GM10266 (cell line): Measurements from ENCODE around the gene RAB40C.

Source experiments
- DNase-seq: peaks from one replicate; pipeline ENCODE4 v3.0.0; 2012; ENCODE audit errors: extremely low spot score
- TF ChIP-seq, protein P1 (sequence below): IDR thresholded peaks from 2 replicates; pipeline ENCODE4 v1.5.1; 2012; ENCODE audit warnings: mild to moderate bottlenecking, low read depth; ENCODE audit not compliant: control insufficient read depth, insufficient read depth; ENCODE audit errors: missing control alignments

RAB40C gene

DNA sequence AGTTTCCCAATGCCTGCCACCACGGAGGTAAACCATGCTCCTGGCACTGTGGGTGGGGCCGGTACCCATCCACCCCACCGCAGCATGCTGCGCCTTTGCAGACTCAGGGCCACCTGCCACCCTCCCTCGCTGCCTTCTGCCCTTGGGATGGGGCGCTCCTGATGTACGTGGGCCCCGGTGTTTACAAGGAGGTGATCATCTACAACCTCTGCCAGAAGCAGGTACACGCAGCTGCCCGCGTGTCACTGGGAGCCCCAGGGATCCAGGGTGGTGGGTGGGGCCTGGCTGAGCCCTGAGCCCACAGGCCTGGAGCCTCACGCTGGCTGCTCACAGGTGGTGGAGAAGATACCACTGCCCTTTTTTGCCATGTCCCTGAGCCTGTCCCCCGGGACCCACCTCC lies 76.7 kb downstream of the RAB40C start:
- TF ChIP-seq, protein P1, sequence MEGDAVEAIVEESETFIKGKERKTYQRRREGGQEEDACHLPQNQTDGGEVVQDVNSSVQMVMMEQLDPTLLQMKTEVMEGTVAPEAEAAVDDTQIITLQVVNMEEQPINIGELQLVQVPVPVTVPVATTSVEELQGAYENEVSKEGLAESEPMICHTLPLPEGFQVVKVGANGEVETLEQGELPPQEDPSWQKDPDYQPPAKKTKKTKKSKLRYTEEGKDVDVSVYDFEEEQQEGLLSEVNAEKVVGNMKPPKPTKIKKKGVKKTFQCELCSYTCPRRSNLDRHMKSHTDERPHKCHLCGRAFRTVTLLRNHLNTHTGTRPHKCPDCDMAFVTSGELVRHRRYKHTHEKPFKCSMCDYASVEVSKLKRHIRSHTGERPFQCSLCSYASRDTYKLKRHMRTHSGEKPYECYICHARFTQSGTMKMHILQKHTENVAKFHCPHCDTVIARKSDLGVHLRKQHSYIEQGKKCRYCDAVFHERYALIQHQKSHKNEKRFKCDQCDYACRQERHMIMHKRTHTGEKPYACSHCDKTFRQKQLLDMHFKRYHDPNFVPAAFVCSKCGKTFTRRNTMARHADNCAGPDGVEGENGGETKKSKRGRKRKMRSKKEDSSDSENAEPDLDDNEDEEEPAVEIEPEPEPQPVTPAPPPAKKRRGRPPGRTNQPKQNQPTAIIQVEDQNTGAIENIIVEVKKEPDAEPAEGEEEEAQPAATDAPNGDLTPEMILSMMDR, result no peak
- no peak for DNase-seq

DNA sequence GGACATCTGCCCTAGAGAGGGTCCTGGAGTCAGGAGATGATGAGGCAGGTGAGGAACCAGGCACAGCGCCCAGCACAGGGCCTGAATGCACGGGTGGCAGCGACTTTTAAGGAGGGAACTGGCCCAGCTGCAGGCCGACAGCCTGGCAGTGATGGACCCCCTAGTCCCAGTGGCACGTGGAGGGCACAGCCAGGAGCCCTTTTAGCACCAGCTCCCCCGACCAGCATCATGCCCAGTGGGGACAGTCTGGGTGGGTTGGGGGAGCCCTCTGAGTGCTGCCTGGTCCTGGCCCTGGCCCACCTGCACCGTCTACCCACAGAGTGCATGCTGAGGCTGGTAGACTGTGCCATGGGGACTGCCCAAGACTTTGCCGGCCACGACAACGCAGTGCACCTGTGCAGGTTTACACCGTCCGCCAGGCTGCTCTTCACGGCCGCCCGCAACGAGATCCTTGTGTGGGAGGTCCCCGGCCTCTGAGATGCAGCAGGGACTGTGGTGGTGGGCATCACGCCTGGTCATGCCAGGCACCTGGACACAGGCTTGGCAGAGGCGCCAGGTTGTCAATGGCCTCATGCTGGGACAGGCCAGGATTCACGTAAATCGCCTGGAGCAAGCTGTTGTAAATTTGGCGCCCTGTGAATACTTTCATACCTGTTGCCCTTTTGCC lies 77.4 kb downstream of the RAB40C start:
- TF ChIP-seq, protein P1, result no peak

DNA sequence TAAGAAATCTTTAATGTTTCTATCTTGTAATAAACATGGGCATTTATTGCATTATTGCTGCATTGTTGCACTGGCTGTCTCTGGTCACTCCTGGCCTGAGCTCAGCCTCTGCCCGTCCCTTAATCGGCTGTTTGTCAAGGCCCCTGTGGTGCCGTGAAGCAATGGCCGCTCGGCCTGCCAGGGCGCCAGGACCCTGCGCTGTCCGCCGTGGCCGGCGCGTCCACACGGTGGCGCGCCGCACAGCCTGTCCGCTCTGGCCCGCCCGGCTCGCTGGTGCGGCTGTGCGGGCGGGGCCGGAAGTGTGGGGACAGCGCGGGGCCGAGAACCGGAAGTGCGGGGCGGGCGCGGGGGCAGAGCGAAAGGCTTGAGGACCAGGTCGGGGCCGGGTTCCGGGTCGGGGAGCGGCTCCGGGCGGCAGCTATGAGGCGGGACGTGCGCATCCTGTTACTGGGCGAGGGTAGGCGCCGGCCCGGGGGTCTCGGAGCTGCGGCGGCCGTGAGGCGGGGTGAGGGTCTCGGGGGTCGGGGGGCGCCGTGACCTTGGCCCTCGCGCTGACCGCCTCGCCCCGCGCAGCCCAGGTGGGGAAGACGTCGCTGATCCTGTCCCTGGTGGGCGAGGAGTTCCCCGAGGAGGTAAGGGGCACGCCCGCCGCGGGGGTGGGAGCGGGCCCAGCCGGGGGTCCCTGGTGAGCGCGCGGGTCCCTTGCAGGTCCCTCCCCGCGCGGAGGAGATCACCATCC lies 78.1 kb downstream of the RAB40C start, which contains the start of gene RHOT2:
RHOT2 (plus strand) TSS at position 353 of the 739 bp plus-strand sequence; CDS start at position 421, 68 bp downstream.
- TF ChIP-seq, protein P1, result peak; percentile 100
- DNase-seq, result peak; percentile 96

More for the DNA sequence above, 77.4 kb downstream of the RAB40C start:
- DNase-seq, result no peak

DNA sequence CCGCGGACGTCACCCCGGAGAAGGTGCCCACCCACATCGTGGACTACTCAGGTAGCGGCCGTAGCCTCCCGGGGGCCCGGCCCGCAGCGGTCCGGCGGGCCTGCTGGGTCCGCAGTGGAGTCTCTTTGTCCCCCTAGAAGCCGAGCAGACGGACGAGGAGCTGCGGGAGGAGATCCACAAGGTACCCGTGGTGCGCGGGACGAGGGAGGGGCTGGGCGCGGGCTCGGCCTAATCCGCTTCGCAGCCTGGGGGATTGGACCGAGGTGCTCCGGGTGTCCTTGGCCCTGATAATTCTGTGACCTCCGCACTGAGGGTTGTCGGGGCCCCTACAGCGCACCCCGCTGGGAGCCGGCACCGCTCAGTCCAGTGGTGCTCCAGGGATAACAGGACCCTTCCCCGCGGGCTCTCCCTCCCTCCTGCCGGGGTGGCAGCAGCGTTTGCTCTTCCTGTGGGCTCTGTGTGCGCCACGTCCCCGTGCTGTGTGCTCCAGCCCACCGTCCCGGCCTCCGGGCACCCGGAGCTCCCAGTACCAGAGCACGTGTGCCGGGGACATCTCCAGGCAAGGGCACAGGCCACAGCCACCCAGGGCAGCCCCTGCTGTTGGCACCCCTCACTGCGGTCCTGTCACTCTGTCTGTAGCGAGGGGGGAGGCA lies 78.8 kb downstream of the RAB40C start:
- DNase-seq, result no peak

DNA sequence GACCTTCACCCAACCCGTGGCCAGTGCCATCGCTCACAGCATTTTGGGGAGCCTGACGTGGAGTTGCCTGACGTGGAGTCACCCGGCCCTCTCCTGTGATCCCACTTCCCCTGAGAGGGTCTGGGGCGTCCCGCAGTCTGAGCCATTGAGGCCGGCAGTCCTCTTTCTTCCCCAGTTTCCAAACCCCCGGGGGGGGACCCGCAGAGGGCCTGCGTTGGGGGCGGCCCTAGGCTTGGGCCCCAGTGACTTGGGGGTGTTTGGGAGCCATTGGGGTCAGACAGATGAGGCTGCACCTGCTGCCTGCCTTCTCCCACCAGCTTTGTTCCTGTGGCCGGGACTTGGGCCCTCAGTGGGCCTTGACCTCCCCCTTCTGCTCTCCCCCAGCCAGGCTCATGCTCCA lies 79.8 kb downstream of the RAB40C start:
- no peak for DNase-seq
- TF ChIP-seq, protein P1, result no peak

More for the DNA sequence above, 78.8 kb downstream of the RAB40C start:
- TF ChIP-seq, protein P1, result no peak

DNA sequence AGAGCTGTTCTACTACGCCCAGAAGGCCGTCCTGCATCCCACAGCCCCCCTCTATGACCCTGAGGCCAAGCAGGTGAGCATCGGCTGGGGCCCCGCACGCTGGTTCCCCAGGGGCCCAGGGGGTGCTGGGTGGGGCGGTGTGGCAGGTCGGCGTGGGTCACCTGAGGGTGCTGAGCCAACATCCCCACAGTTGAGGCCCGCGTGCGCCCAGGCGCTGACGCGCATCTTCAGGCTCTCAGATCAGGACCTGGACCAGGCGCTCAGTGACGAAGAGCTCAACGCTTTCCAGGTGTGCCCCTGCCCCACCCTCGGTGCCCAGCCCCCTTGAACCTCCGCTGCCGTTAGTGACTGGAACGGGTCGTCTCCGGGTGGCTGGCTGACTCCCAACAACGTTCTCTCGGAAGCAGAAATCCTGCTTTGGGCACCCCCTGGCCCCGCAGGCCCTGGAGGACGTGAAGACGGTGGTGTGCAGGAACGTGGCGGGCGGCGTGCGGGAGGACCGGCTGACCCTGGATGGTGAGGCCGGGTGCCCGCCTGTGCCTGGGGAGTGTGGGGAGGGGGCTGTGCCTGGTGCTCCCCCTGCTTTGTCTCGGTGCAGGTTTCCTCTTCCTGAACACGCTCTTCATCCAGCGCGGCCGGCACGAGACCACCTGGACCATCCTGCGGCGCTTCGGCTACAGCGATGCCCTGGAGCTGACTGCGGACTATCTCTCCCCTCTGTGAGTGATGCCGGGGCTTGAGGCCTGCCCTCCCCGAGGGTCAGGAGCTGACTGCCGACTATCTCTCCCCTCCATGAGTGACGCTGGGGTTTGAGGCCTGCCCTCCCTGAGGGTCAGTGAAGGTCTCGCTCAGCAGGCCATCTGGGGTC lies 80.9 kb downstream of the RAB40C start:
- DNase-seq, result no peak

More for the DNA sequence above, 80.9 kb downstream of the RAB40C start:
- TF ChIP-seq, protein P1, result no peak
